HG02798 (cell line): ENCODE measurements around the gene ZNF581.

Source experiments
- ATAC-seq: cut with Tn5 transposase; IDR thresholded peaks from one replicate; pipeline ENCODE4 v1.9.1; 2021; ENCODE audit warnings: mild to moderate bottlenecking; ENCODE audit not compliant: unreplicated experiment, poor library complexity

The ZNF581 gene

GRCh38 chr19:55646889-55647731 is 3.7 kb downstream of the ZNF581 start:
- ATAC-seq = no peak

GRCh38 chr19:55647732-55648584 is 4.5 kb downstream of the ZNF581 start, which contains the start of gene CCDC106:
TSS of gene CCDC106 (plus strand) at chr19:55648212. CDS start at chr19:55649047, 835 bp downstream.
- ATAC-seq = peak; percentile 40

GRCh38 chr19:55648585-55649267 is 5.3 kb downstream of the ZNF581 start:
- no peak for ATAC-seq

GRCh38 chr19:55649268-55650125 is 6.0 kb downstream of the ZNF581 start:
- ATAC-seq = no peak

- ATAC-seq = no peak
Measured at GRCh38 chr19:55650126-55650557, 6.7 kb downstream of the ZNF581 start.

GRCh38 chr19:55650602-55651230 is 7.3 kb downstream of the ZNF581 start:
- ATAC-seq = no peak

GRCh38 chr19:55651236-55651635 is 7.8 kb downstream of the ZNF581 start:
- no peak for ATAC-seq

GRCh38 chr19:55652311-55653128 is 9.1 kb downstream of the ZNF581 start:
- no peak for ATAC-seq

GRCh38 chr19:55653651-55654322 is 10.3 kb downstream of the ZNF581 start:
- peak; percentile 59 for ATAC-seq

GRCh38 chr19:55654323-55654867 is 10.9 kb downstream of the ZNF581 start:
- peak; percentile 67 for ATAC-seq

GRCh38 chr19:55654868-55655647 is 11.6 kb downstream of the ZNF581 start, which contains the start of gene U2AF2:
TSS of gene U2AF2 (plus strand) at chr19:55655035. CDS start at chr19:55655105, 70 bp downstream.
- peak; percentile 33 for ATAC-seq

- no peak for ATAC-seq
Measured at GRCh38 chr19:55655648-55656040, 12.2 kb downstream of the ZNF581 start.

- no peak for ATAC-seq
Measured at GRCh38 chr19:55656552-55656951, 13.1 kb downstream of the ZNF581 start.

GRCh38 chr19:55656988-55657747 is 13.7 kb downstream of the ZNF581 start:
- ATAC-seq = no peak

GRCh38 chr19:55658846-55659459 is 15.5 kb downstream of the ZNF581 start:
- no peak for ATAC-seq

- ATAC-seq = no peak
Measured at GRCh38 chr19:55659822-55660221, 16.4 kb downstream of the ZNF581 start.
